ENCODE results near the gene MYO1E. TPM values are rescaled to one million over a fixed set of nuclear protein-coding genes. Genes with fewer than 3 reads are reported as not detected.

Gene MYO1E
- total and polyA plus RNA-seq, 2 donors from 2014 or later: 41.9 to 198 TPM

GRCh38 chr15:59203657-59204056, 169.0 kb downstream of the MYO1E start:
- no peaks in the 10 kb centered on the region for H3K27me3 ChIP-seq (ENCODE audit: control insufficient read depth, insufficient read depth, low read length)
- no peaks in the 10 kb centered on the region for H3K9me3 ChIP-seq (ENCODE audit: control insufficient read depth in 2 of 3, insufficient read depth in 1 of 3, low read length in 3 of 3)
- H3K27ac ChIP-seq (ENCODE audit: low read depth in 2 of 2, low read length in 2 of 2): no peak overlapping the region
- no peak overlapping the region for H3K9ac ChIP-seq (ENCODE audit: low read length in 3 of 3)
- TF ChIP-seq CTCF (IDR thresholded peaks at IDR 0.05; ENCODE audit: borderline replicate concordance, extremely low read depth, insufficient read depth): no peak
- FAIRE-seq (no peak), DNase-seq (no peak)
- peaks cover 2 to 34% (median 32%) of the 10 kb centered on the region in 3 donors for H3K36me3 ChIP-seq (ENCODE audit: control insufficient read depth in 2 of 3, insufficient read depth in 3 of 3, low read length in 3 of 3)
- H3K4me3 ChIP-seq (ENCODE audit: low read length in 3 of 3): no peak overlapping the region
- intact Hi-C loops (cut with DNase I): no loop called here
- H3K4me1 ChIP-seq (ENCODE audit: control insufficient read depth in 2 of 3, insufficient read depth in 2 of 3, low read depth in 1 of 3, low read length in 3 of 3): no peaks in the 10 kb centered on the region

GRCh38 chr15:59203008-59203407, 169.7 kb downstream of the MYO1E start:
- Histone ChIP-seq H3K36me3 (ENCODE audit: control insufficient read depth in 2 of 3, insufficient read depth in 3 of 3, low read length in 3 of 3) (peaks cover 2 to 36% (median 32%) of the 10 kb centered on the region in 3 donors), H3K4me1 (ENCODE audit: control insufficient read depth in 2 of 3, insufficient read depth in 2 of 3, low read depth in 1 of 3, low read length in 3 of 3) (no peaks in the 10 kb centered on the region), H3K27ac (ENCODE audit: low read depth in 2 of 2, low read length in 2 of 2) (no peak overlapping the region), H3K9ac (ENCODE audit: low read length in 3 of 3) (no peak overlapping the region), H3K27me3 (ENCODE audit: control insufficient read depth, insufficient read depth, low read length) (no peaks in the 10 kb centered on the region), H3K4me3 (ENCODE audit: low read length in 3 of 3) (no peak overlapping the region), H3K9me3 (ENCODE audit: control insufficient read depth in 2 of 3, insufficient read depth in 1 of 3, low read length in 3 of 3) (no peaks in the 10 kb centered on the region)
- TF ChIP-seq CTCF (IDR thresholded peaks at IDR 0.05; ENCODE audit: borderline replicate concordance, extremely low read depth, insufficient read depth): no peak
- FAIRE-seq (no peak), DNase-seq (no peak)
- intact Hi-C loops (cut with DNase I): no loop called here

GRCh38 chr15:59200560-59200959, 172.1 kb downstream of the MYO1E start:
- no peak overlapping the region for H3K27ac ChIP-seq (ENCODE audit: low read depth in 2 of 2, low read length in 2 of 2)

More at GRCh38 chr15:59200560-59200959, 172.1 kb downstream of the MYO1E start:
- DNase-seq: no peak
- intact Hi-C loops (cut with DNase I): no loop called here
- Histone ChIP-seq H3K4me3 (ENCODE audit: low read length in 3 of 3) (no peak overlapping the region), H3K4me1 (ENCODE audit: control insufficient read depth in 2 of 3, insufficient read depth in 2 of 3, low read depth in 1 of 3, low read length in 3 of 3) (no peaks in the 10 kb centered on the region), H3K9me3 (ENCODE audit: control insufficient read depth in 2 of 3, insufficient read depth in 1 of 3, low read length in 3 of 3) (no peaks in the 10 kb centered on the region), H3K9ac (ENCODE audit: low read length in 3 of 3) (no peak overlapping the region), H3K27me3 (ENCODE audit: control insufficient read depth, insufficient read depth, low read length) (no peaks in the 10 kb centered on the region), H3K36me3 (ENCODE audit: control insufficient read depth in 2 of 3, insufficient read depth in 3 of 3, low read length in 3 of 3) (peaks cover 0 to 25% (median 19%) of the 10 kb centered on the region in 3 donors)
- TF ChIP-seq CTCF (IDR thresholded peaks at IDR 0.05; ENCODE audit: borderline replicate concordance, extremely low read depth, insufficient read depth): no peak
- FAIRE-seq: no peak

Measured in kidney (tissue), 14 donors.